ENCODE data around the gene C11orf24.
"Not testable (repeated sequence)": the region's sequence is repeated elsewhere in the genome, so short reads cannot be mapped to it uniquely, and the experiment has no call there.

Gene C11orf24

GRCh38 chr11:68298659-68299516, 27.1 kb upstream of the C11orf24 start:
- FAIRE-seq = no peak

GRCh38 chr11:68297812-68298658, 26.3 kb upstream of the C11orf24 start:
- no peak for FAIRE-seq

- FAIRE-seq = no peak
Measured at GRCh38 chr11:68297494-68297811, 25.7 kb upstream of the C11orf24 start.

- FAIRE-seq = no peak
Measured at GRCh38 chr11:68297052-68297378, 25.2 kb upstream of the C11orf24 start.

- FAIRE-seq = no peak
Measured at GRCh38 chr11:68296344-68297051, 24.7 kb upstream of the C11orf24 start.

- no peak for FAIRE-seq
Measured at GRCh38 chr11:68295940-68296339, 24.2 kb upstream of the C11orf24 start.

GRCh38 chr11:68295271-68295670, 23.5 kb upstream of the C11orf24 start:
- no peak for FAIRE-seq

GRCh38 chr11:68293708-68294107, 21.9 kb upstream of the C11orf24 start:
- no peak for FAIRE-seq

- FAIRE-seq = no peak
Measured at GRCh38 chr11:68289456-68289855, 17.7 kb upstream of the C11orf24 start.

- FAIRE-seq = no peak
Measured at GRCh38 chr11:68287419-68287818, 15.6 kb upstream of the C11orf24 start.

- FAIRE-seq = not testable (repeated sequence)
Measured at GRCh38 chr11:68284588-68284987, 12.8 kb upstream of the C11orf24 start.

GRCh38 chr11:68282861-68283230, 11.1 kb upstream of the C11orf24 start:
- no peak for FAIRE-seq

GRCh38 chr11:68282141-68282860, 10.5 kb upstream of the C11orf24 start:
- no peak for FAIRE-seq

GRCh38 chr11:68279676-68280075, 7.9 kb upstream of the C11orf24 start:
- FAIRE-seq = no peak

GRCh38 chr11:68276861-68277260, 5.1 kb upstream of the C11orf24 start:
- FAIRE-seq = no peak

GRCh38 chr11:68275721-68276507, 4.1 kb upstream of the C11orf24 start:
- FAIRE-seq = no peak

- FAIRE-seq = no peak
Measured at GRCh38 chr11:68274306-68274705, 2.5 kb upstream of the C11orf24 start.

- no peak for FAIRE-seq
Measured at GRCh38 chr11:68273026-68273738, 1.4 kb upstream of the C11orf24 start.

GRCh38 chr11:68271023-68271780, 571 bp downstream of the C11orf24 start:
- FAIRE-seq = no peak

- no peak for FAIRE-seq
Measured at GRCh38 chr11:68270196-68271022, 1.4 kb downstream of the C11orf24 start.
